GM19324 (cell line): ENCODE measurements around the gene ZBTB22.

ENCODE experiments used
- ATAC-seq: cut with Tn5 transposase; IDR thresholded peaks from one replicate; pipeline ENCODE4 v1.9.1; 2021; ENCODE audit warnings: mild to moderate bottlenecking, moderate library complexity; ENCODE audit not compliant: unreplicated experiment, low FRiP score

ZBTB22 gene

DNA sequence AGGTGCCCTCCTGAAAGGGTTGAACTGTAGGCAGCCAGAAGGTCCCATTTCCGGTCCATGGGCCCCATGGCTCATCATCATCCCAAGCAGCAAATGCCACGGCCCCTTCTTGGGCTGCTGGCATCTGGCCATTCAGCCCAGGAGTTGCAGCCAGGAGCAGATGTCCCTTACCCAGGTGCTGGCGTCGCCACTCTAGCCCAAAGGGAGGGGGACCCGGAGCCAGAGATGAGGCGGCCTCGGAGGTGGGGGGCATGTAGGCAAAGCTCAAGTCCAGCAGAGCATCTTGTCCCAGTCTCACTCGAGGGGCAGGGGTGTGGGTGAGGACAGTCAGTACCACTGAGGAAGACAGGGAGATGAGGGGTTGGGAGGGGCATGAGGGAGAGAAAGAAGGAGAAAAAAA is 12.5 kb downstream of the ZBTB22 start:
- ATAC-seq = no peak

DNA sequence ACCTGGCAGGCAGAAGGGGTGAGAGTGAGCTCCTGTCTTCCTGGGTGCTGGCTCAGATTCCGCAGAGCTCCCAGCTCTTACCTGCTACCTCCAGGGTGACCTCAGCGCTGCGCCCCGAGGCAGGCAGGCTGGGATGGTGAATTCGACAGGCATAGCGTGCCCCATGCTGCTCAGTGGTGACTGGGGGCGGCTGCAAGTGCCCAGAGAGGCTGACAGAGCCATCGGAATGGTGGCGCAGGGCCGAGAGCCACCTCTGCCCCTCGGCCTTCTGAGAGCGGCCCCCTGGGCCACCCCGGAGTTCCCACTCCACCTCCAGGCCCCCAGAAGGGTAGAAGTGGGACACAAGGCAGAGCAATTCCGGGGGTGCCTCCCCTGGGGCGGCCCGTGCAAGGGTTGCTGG is 13.3 kb downstream of the ZBTB22 start:
- no peak for ATAC-seq

- ATAC-seq = no peak
Measured at GRCh38 chr6:33301877-33302276, 15.7 kb downstream of the ZBTB22 start.

- peak; percentile 72 for ATAC-seq
Measured at GRCh38 chr6:33299237-33299944, 18.2 kb downstream of the ZBTB22 start.

- ATAC-seq = peak; percentile 32
Measured at GRCh38 chr6:33298773-33299236, 18.7 kb downstream of the ZBTB22 start, which contains the start of gene RGL2. Gene RGL2, minus strand, starts transcription at chr6:33298942. Its CDS starts 332 bp downstream, at chr6:33298610.

- no peak for ATAC-seq
Measured at GRCh38 chr6:33297956-33298772, 19.4 kb downstream of the ZBTB22 start.

DNA sequence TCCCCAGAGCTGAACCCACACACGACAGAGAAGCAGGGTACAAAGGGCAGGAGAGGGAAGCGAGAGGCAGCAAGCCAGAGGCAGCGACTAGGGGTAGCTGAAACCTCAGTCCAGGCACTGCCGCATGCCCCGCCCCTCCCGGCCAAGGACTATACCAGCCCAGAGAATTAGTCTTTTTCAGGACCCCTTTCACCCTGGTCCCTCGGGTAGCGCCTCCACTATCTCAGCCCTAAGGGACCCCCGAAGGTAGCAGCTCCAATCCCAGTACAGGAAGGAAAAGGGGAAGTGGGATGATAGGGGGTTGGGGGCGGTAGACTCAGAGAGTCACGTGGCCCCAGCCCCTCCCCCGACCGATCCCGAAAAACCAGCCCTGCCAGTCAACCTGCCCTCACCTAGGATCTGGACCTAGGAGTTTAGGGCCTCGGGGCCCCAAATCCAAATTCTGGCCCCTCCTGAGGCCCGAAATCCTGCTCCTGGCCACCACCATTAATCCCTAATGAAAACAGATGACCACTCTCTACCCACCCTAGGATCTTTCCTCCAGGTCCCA is 20.1 kb downstream of the ZBTB22 start:
- ATAC-seq = no peak

GRCh38 chr6:33296797-33297405 is 20.6 kb downstream of the ZBTB22 start:
- no peak for ATAC-seq

DNA sequence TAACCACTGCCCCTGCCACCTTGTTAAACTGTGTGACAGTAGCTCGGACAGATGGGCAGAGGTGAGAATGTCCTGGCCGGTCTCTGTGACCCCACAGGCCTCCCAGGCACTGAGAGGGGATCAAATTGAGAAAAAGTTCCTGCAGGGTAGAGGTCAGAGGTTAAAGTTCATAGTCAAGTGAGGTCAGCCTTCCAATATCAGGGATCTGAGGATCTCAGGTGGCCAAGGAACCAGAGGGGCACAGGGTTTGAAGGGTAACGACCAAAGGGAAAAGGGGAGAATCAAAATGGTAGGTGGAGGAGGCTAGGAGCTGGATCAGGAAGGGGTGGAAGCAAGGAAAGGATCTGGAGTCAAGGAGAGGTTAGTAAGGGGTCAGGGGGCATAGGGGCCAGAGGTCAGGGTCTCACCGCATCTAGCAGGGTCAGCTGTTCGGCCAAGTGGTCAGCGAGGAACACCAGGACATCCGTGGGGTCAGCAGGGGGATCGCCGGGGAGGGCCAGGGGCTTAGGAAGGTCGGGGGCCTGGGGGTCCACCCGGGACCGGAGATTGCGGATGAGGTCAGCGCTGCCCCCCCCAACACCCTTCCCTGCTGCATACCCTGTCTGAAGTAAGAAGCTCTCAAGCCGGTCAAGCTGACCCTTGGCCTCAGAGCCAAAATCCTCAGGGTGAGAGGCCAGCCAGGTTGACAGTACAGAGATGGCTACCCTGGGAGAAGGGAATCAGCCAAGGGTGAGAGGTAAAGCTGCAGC is 21.7 kb downstream of the ZBTB22 start:
- no peak for ATAC-seq

DNA sequence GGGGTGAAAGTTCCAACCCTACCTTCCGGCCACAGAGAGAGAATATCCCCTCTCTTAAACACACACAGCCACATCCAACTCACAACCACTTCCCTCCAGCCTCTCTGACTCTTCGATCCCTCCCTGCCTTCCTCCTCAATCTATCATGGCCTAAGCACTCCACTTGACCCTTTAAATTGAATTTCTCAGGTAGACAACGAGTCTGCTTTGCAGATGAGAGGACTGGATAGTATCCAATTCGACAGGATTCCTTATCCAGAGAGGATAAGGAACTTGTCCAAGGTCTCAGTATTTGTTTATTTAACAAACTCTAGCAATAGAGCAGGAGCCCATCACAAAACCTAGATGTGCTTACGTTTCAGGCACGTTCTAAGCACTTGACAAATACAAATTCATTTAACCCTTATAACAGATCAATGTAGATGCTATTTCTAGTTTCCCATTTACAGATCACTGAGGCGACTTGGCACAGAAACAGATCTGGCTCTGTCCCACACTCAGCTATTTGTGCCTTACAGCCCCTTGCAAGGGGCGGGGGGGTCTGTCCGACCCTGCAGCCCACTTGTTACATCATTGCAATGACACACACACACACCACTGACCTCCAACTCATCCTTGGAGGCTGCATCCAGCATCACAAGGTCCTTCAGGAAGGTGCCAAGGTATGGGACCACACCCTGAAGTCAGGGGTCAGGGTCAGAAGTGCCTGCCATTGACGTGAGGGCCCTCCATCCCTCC is 23.3 kb downstream of the ZBTB22 start:
- ATAC-seq = no peak

DNA sequence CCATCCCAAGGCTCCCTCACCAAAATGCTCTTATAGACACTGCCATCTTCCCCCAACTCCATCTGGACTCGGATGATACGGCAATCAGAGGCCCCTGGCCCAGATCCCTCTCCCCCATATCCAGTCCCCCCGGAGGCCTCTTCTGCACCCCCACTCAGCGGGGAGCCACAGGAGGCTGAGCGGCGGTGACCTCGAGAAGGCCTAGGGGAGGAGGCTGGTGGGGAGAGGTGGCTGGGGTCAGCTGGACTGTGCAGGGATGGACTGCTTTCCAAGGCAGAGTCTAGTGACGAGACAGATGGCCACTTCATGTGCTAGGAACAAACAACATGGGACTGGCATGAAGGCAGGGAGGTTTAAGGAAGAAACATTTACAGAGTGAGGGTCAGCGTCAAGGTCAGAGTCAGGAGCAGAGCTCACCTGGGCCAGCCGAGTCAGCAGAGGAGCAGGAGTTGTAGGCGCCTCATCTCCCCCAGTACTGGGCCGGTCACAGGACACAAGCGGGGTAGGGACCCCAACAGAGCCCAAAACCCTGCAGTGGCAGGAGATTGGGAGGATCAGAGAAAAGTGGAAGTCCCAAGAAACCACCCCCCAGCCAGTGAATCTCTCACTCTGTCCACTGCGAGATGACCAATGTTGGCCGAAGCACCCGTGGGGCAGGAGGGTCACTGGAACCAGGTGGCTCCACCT is 24.4 kb downstream of the ZBTB22 start:
- ATAC-seq = no peak

DNA sequence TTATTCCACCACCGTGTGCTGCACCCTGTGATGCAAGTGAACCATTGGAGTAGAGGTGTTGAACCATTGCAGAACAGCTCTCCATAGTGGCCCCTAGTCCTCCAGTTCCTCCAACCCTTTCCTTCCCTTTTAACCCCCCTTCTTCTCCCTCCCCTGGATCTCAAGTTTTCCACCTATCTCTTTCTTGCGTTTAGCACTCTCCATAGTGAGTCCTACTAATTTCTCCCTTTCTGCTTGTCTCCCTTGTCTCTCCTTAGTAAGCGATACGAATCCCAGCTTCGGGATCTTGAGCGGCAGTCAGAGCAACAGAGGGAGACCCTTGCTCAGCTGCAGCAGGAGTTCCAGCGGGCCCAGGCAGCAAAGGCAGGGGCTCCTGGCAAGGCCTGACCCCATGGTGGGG is 27.1 kb downstream of the ZBTB22 start:
- ATAC-seq = no peak

DNA sequence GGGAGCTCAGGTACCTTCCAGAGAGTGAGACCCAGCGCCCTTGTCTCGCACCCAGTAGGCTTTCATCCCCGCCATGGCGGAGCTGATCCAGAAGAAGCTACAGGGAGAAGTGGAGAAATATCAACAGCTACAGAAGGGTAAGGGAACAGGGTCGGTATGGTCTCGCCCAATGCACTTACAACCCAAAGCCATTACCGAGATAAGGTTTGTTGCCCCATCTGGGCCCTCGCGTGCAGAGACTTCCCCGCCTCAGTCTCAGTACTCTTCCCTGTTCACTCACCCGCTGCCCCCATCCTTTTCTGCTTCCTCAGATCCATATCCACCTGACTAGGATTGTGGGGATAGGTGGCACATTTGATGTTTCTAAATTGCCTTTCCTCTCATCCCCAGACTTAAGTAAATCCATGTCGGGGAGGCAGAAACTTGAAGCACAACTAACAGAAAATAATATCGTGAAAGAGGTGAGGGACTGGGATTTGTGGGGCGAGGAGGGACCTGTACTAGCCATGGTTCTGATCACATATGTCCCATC is 27.7 kb downstream of the ZBTB22 start:
- no peak for ATAC-seq

GRCh38 chr6:33288921-33289783 is 28.4 kb downstream of the ZBTB22 start, which contains the start of the genes PFDN6 and WDR46:
Gene PFDN6, plus strand, starts transcription at chr6:33289601. Its CDS starts 256 bp downstream, at chr6:33289857.
Gene WDR46, minus strand, starts transcription at chr6:33289239. Its CDS starts 69 bp downstream, at chr6:33289170.
- peak; percentile 78 for ATAC-seq

DNA sequence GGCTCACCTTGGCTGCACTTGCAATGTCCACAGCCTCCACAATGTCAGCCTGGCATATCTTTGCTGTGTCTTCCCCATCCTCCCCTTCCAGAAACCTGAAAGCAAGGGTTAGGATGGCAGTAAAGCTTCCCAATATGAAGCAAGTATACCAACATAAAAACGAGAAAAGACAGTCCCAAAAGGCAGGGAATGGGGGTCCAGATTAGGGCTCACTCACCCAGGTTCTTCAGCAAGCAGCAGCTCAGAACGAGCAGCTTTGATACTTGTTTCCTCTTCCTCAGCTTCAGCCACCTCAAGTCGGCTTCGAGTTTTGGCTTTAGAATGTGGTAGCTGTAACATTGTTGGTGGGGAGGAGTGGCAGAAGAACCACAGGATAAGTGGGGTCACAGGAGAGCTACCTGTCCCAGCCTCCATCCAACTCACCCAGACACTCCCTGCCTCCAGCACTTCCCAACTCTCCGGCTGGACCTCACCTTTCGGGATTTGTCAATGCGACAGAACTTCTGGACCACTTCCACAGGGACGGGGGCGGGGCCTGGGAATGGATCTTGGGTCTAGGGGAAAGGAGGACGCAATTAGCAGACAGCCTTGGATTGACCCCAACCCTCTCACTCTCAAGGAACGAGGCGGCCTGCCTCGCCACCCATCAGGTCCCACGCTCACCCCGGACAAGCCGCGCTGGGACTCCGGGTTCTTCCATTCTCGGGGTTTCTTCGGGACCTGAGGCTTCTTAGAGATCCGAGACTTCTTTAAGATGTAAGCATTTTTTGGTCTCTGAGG is 29.2 kb downstream of the ZBTB22 start:
- ATAC-seq = peak; percentile 3

GRCh38 chr6:33286946-33287914 is 30.3 kb downstream of the ZBTB22 start:
- ATAC-seq = no peak
